Cerebellar nuclear complex (tissue), 1 donor: ENCODE data around the gene FAM209B.
"Not testable (repeated sequence)": the region's sequence is repeated elsewhere in the genome, so short reads cannot be mapped to it uniquely, and the experiment has no call there.

Source experiments
- DNase-seq, 2 experiments: peaks; one replicate each; lab custom pipeline; 2025; lab: John Stamatoyannopoulos, UW

FAM209B gene, protein sequence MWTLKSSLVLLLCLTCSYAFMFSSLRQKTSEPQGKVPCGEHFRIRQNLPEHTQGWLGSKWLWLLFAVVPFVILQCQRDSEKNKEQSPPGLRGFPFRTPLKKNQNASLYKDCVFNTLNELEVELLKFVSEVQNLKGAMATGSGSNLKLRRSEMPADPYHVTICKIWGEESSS

DNA sequence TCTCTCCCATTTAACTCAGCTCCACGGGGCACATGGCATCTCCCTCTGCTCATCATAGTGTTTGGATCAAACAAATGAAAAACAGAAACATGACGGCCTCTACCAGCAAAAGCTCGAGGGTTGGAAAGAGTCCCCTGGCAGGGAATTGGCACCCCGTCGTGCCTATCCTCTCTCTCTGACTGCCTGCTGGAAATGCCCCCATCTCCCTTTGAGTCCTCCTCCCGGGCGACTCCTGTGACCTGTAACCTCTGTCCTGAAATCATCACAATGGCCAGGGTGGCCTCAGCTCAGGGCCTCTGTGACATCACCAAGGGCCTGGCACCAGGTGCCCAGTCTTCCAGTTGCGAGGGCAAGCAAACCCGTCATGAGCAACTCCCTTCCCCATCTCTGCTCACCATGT lies at the start of gene FAM209B:
FAM209B (plus strand) TSS at position 301 of the 400 bp plus-strand sequence; CDS start at position 397, 96 bp downstream.
- not testable (repeated sequence) for DNase-seq

DNA sequence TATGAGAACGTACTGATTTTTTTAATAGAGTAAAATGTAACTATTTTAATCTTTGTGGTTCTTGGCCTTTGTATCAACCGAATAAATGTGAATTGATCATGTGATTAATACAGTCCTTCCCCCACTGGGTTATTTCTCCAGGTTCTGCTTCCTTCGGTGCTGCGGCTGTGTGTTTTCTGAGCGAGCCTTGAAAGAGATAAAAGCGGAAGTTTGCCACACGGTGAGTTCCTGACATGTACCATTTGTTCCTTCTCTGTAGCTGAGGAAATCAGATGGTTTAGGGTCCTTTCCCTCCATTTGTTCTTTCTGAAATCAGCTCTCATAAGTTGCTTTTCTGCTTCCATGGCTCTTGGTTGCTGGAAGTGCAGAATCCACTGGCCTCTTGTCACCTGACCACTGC lies 49.1 kb upstream of the FAM209B start:
- no peak for DNase-seq

- no peak for DNase-seq
Measured at GRCh38 chr20:56487216-56487615, 45.8 kb upstream of the FAM209B start.

- no peak for DNase-seq
Measured at GRCh38 chr20:56488566-56488965, 44.5 kb upstream of the FAM209B start.

GRCh38 chr20:56501116-56501515 lies 31.9 kb upstream of the FAM209B start:
- DNase-seq, result no peak

- DNase-seq, result no peak
Measured at GRCh38 chr20:56503916-56504315, 29.1 kb upstream of the FAM209B start.

GRCh38 chr20:56504373-56505005 lies 28.6 kb upstream of the FAM209B start:
- DNase-seq, result no peak

- DNase-seq, result no peak
Measured at GRCh38 chr20:56506103-56506502, 26.9 kb upstream of the FAM209B start.

DNA sequence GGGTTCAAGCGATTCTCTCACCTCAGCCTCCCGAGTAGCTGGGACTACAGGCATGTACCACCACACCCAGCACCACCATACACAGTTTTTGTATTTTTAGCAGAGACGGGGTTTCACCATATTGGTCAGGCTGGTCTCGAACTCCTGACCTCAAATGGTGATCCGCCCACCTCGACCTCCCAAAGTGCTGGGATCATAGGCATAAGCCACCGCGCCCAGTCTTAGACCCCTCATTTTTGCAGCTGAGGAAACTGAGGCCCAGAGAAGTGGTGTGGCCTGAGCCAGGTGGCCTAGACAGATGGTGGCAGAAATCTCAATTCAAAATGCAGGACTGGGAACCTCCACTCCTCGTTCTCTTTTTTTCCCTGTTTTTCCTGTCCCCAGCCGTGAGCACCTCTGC lies 21.1 kb upstream of the FAM209B start:
- DNase-seq, result no peak

GRCh38 chr20:56513161-56514150 lies 19.6 kb upstream of the FAM209B start:
- no peak for DNase-seq

GRCh38 chr20:56516631-56517030 lies 16.4 kb upstream of the FAM209B start:
- no peak for DNase-seq

DNA sequence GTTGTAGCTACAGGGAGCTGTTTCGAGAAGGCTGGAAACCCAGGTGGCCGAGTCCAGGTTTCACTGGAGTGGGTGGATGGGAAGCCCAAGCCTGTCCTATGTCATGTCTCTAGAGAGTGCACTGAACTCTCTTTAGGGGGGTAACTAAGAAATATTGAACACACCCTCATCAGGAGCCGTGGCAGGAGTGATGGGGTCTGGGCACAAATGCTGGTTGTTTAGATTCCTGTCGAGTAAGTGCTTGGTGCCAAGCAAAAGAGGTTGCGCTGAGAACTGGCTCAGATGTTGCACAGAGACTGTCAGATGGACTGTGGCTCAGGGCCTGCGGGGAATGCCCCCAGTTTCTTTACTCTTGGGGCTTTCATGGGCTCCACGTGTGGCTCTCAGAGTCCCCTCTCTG lies 15.8 kb upstream of the FAM209B start:
- DNase-seq, result no peak

- no peak for DNase-seq
Measured at GRCh38 chr20:56517641-56518040, 15.4 kb upstream of the FAM209B start.

DNA sequence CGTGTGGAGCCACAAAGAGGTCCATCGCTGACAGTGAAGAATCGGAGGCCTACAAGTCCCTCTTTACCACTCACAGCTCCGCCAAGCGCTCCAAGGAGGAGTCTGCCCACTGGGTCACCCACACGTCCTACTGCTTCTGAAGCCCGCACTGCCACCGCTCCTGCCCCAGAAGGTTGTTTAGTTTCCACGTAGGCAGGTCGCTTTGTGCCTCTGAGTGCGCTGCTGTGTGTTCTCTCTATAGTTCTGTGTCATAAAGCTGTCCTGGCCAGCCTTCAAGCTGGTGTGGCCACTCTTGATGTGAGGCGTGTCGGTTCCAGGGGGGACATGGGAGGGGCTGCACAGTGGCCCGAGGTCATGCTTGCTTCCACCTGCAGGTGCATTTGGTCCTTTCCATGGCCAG lies 14.9 kb upstream of the FAM209B start:
- DNase-seq, result no peak

GRCh38 chr20:56518721-56519398 lies 14.2 kb upstream of the FAM209B start:
- DNase-seq, result no peak

DNA sequence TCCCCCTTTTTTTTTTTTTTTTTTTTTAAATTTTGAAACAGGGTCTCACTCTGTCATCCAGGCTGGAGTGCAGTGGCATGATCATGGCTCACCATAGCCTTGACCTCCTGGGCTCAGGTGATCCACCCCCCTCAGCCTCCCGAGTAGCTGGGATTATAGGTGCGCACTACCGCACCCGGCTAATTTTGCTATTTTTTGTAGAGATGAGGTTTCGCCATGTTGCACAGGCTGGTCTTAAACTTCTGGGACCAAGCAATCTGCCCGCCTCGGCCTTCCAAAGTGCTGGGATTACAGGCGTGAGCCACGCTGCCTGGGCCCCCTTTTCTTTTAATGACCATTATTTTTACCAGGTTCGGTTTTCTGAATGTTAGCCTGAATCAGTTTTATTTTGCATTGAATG lies 13.5 kb upstream of the FAM209B start:
- no peak for DNase-seq

- DNase-seq, result no peak
Measured at GRCh38 chr20:56520180-56520579, 12.9 kb upstream of the FAM209B start.

DNA sequence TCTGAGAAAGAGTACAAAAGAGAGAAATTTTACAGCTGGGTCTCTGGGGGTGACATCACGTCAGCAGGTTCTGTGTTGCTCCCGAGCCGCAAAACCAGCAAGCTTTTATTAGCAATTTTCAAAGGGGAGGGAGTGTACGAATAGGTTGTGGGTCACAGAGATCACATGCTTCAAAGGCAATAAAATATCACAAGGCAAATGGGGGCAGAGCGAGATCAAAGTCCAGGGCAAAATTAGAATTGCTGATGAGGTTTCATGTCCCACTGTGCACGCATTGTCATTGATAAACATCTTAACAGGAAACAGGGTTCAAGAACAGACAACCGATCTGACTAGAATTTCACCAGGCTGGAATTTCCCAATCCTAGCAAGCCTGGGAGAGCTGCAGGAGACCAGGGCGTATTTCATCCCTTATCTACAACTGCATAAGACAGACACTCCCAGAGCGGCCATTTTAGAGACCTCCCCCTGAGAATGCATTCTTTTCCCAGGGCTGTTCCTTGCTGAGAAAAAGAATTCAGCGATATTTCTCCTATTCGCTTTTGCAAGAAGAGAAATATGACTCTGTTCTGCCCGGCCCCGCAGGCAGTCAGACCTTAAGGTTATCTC lies 12.2 kb upstream of the FAM209B start:
- DNase-seq, result not testable (repeated sequence)

GRCh38 chr20:56522311-56522710 lies 10.7 kb upstream of the FAM209B start:
- no peak for DNase-seq

- DNase-seq, result not testable (repeated sequence)
Measured at GRCh38 chr20:56524444-56524843, 8.6 kb upstream of the FAM209B start, which contains the start of gene FAM209A. TSS of gene FAM209A (plus strand) at chr20:56524744. CDS start at chr20:56524809, 65 bp downstream.

DNA sequence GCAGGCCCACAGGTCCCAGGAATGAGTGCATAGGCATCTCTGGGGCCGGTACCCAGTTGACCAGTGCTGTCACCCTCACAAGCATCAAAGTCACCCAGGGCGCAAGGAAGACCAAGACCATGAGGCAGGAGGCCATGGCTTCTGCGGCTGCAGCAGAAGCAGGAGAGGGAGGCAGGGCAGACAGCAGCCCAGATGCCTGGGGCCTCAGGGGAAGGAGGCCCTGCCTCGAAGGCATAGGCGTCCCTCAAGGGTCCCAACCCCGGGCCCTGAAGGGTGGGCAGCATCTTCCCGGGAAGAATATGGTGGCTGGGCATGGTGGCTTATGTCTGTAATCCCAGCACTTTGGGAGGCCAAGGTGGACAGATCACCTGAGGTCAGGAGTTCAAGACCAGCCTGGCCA lies 5.5 kb upstream of the FAM209B start:
- DNase-seq, result no peak

GRCh38 chr20:56537997-56538396 lies 5.0 kb downstream of the FAM209B start:
- DNase-seq, result no peak
